ENCODE measurements around the gene SLC6A13. TPM values are rescaled to one million over a fixed set of nuclear protein-coding genes. Genes with fewer than 3 reads are reported as not detected.

Gene SLC6A13
- total and polyA plus RNA-seq, 2 experiments from 2014 or later: 3.8 to 5.9 TPM

GRCh38 chr12:286531-287300 is 24.1 kb upstream of the SLC6A13 start:
- no peak overlapping the region for H3K4me2 ChIP-seq
- H3K79me2 ChIP-seq: peaks cover 2% of the 10 kb centered on the region
- no peaks in the 10 kb centered on the region for H3K36me3 ChIP-seq (replicated peaks; ENCODE audit: insufficient read depth, low read depth)
- H4K20me1 ChIP-seq (ENCODE audit: insufficient read depth, poor library complexity, severe bottlenecking): no peaks in the 10 kb centered on the region
- WGBS (ENCODE audit: low lambda C conversion rate, missing lambda C conversion rate): 96% methylated on average over 5 of the region's 5 CpGs
- H3K27ac ChIP-seq: no peak overlapping the region
- no peak overlapping the region for H2AFZ ChIP-seq
- H3K27me3 ChIP-seq: no peaks in the 10 kb centered on the region
- H3K9me3 ChIP-seq (ENCODE audit: low read depth): no peaks in the 10 kb centered on the region
- no peak overlapping the region for H3K4me3 ChIP-seq
- H3K4me1 ChIP-seq (ENCODE audit: insufficient read depth): no peaks in the 10 kb centered on the region
- no peak for TF ChIP-seq EZH2 (IDR thresholded peaks at IDR 0.05; ENCODE audit: borderline replicate concordance)
- TF ChIP-seq EZH2phosphoT487 (IDR thresholded peaks at IDR 0.05; ENCODE audit: low read depth, severe bottlenecking, unreplicated experiment): no peak
- TF ChIP-seq, protein P1, sequence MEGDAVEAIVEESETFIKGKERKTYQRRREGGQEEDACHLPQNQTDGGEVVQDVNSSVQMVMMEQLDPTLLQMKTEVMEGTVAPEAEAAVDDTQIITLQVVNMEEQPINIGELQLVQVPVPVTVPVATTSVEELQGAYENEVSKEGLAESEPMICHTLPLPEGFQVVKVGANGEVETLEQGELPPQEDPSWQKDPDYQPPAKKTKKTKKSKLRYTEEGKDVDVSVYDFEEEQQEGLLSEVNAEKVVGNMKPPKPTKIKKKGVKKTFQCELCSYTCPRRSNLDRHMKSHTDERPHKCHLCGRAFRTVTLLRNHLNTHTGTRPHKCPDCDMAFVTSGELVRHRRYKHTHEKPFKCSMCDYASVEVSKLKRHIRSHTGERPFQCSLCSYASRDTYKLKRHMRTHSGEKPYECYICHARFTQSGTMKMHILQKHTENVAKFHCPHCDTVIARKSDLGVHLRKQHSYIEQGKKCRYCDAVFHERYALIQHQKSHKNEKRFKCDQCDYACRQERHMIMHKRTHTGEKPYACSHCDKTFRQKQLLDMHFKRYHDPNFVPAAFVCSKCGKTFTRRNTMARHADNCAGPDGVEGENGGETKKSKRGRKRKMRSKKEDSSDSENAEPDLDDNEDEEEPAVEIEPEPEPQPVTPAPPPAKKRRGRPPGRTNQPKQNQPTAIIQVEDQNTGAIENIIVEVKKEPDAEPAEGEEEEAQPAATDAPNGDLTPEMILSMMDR (IDR thresholded peaks at IDR 0.05; ENCODE audit: poor library complexity): no peak
- no peak for DNase-seq (ENCODE audit: low spot score)
- no peaks in the 10 kb centered on the region for H3K9me2 ChIP-seq (replicated peaks; ENCODE audit: insufficient read depth)

- Histone ChIP-seq H3K4me1 (ENCODE audit: insufficient read depth) (peaks cover 7% of the 10 kb centered on the region), H3K9me3 (ENCODE audit: low read depth) (no peaks in the 10 kb centered on the region), H4K20me1 (ENCODE audit: insufficient read depth, poor library complexity, severe bottlenecking) (no peaks in the 10 kb centered on the region), H3K27me3 (no peaks in the 10 kb centered on the region), H3K27ac (no peak overlapping the region), H2AFZ (no peak overlapping the region), H3K4me3 (no peak overlapping the region), H3K9me2 (replicated peaks; ENCODE audit: insufficient read depth) (no peaks in the 10 kb centered on the region), H3K36me3 (replicated peaks; ENCODE audit: insufficient read depth, low read depth) (no peaks in the 10 kb centered on the region), H3K4me2 (no peak overlapping the region), H3K79me2 (no peaks in the 10 kb centered on the region)
- DNase-seq (ENCODE audit: low spot score): no peak
- WGBS (ENCODE audit: low lambda C conversion rate, missing lambda C conversion rate): 84% methylated on average over 5 of the region's 5 CpGs
- TF ChIP-seq EZH2 (IDR thresholded peaks at IDR 0.05; ENCODE audit: borderline replicate concordance) (no peak), EZH2phosphoT487 (IDR thresholded peaks at IDR 0.05; ENCODE audit: low read depth, severe bottlenecking, unreplicated experiment) (no peak)
- TF ChIP-seq, protein P1 (IDR thresholded peaks at IDR 0.05; ENCODE audit: poor library complexity): no peak
Observed at GRCh38 chr12:278046-278445, 15.4 kb upstream of the SLC6A13 start.

DNA sequence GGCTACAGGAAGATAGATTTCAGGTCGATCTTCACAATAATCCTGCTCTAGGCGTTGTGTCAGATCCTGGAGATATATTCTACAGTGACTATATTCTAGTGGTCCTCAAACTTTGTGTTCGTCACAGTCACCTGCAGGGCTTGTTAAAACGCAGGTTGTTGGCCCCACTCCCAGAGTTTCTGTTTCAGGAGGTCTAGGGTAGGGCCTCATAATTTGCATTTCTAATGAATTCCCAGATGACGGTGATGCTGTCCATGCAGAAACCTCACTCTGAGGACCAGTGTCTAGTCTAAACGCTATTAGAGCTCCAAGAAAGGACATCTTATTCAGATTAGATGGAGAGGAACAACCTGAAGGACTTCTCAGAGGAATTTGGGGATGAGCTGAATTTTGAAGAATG is 13.2 kb upstream of the SLC6A13 start:
- no peak overlapping the region for H2AFZ ChIP-seq
- no peaks in the 10 kb centered on the region for H3K79me2 ChIP-seq
- no peak overlapping the region for H3K27ac ChIP-seq
- peaks cover 7% of the 10 kb centered on the region for H3K4me1 ChIP-seq (ENCODE audit: insufficient read depth)
- no peaks in the 10 kb centered on the region for H3K9me3 ChIP-seq (ENCODE audit: low read depth)
- no peak overlapping the region for H3K4me2 ChIP-seq
- no peaks in the 10 kb centered on the region for H3K9me2 ChIP-seq (replicated peaks; ENCODE audit: insufficient read depth)
- H3K4me3 ChIP-seq: no peak overlapping the region
- H4K20me1 ChIP-seq (ENCODE audit: insufficient read depth, poor library complexity, severe bottlenecking): no peaks in the 10 kb centered on the region
- no peaks in the 10 kb centered on the region for H3K36me3 ChIP-seq (replicated peaks; ENCODE audit: insufficient read depth, low read depth)
- no peaks in the 10 kb centered on the region for H3K27me3 ChIP-seq
- no peak for DNase-seq (ENCODE audit: low spot score)
- TF ChIP-seq EZH2phosphoT487 (IDR thresholded peaks at IDR 0.05; ENCODE audit: low read depth, severe bottlenecking, unreplicated experiment): no peak
- no peak for TF ChIP-seq EZH2 (IDR thresholded peaks at IDR 0.05; ENCODE audit: borderline replicate concordance)
- 92% methylated on average over 6 of the region's 6 CpGs for WGBS (ENCODE audit: low lambda C conversion rate, missing lambda C conversion rate)

GRCh38 chr12:273382-273781 is 10.7 kb upstream of the SLC6A13 start:
- H3K4me3 ChIP-seq: no peak overlapping the region
- DNase-seq (ENCODE audit: low spot score): no peak
- peaks cover 6% of the 10 kb centered on the region for H3K4me1 ChIP-seq (ENCODE audit: insufficient read depth)
- H3K4me2 ChIP-seq: no peak overlapping the region
- no peaks in the 10 kb centered on the region for H3K9me3 ChIP-seq (ENCODE audit: low read depth)
- H3K79me2 ChIP-seq: no peaks in the 10 kb centered on the region
- no peaks in the 10 kb centered on the region for H3K27me3 ChIP-seq
- no peak overlapping the region for H2AFZ ChIP-seq
- TF ChIP-seq, protein P1 (IDR thresholded peaks at IDR 0.05; ENCODE audit: poor library complexity): no peak
- TF ChIP-seq EZH2 (IDR thresholded peaks at IDR 0.05; ENCODE audit: borderline replicate concordance): no peak
- no peak for TF ChIP-seq EZH2phosphoT487 (IDR thresholded peaks at IDR 0.05; ENCODE audit: low read depth, severe bottlenecking, unreplicated experiment)
- no peaks in the 10 kb centered on the region for H3K9me2 ChIP-seq (replicated peaks; ENCODE audit: insufficient read depth)
- WGBS (ENCODE audit: low lambda C conversion rate, missing lambda C conversion rate): 88% methylated on average over 3 of the region's 3 CpGs
- H4K20me1 ChIP-seq (ENCODE audit: insufficient read depth, poor library complexity, severe bottlenecking): no peaks in the 10 kb centered on the region
- H3K27ac ChIP-seq: no peak overlapping the region
- no peaks in the 10 kb centered on the region for H3K36me3 ChIP-seq (replicated peaks; ENCODE audit: insufficient read depth, low read depth)
